ENCODE results near the gene IPMK.

DNA sequence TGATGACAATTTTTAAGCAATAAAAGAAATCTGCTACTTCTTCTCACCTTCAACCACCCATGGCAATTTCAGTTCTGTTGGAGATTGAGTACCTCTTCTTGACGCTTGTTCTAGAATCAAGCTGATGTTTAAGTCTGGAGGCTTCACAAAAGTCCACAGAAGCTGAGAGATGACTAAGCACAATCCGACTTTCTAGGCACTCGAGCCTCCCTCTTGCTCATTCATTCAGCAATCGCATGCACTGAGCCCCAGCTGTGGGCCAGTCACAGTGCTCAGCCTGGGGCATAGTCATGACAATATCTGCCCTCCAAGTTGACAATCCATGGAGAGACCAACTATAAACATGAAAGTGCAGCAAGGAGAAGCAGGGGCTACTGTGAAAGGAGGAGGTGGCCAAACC, 103.2 kb downstream of the IPMK start:
- no peak for TF ChIP-seq PATZ1 (tag by site-specific recombination; IDR thresholded peaks at IDR 0.05)
- TF ChIP-seq, protein P1, sequence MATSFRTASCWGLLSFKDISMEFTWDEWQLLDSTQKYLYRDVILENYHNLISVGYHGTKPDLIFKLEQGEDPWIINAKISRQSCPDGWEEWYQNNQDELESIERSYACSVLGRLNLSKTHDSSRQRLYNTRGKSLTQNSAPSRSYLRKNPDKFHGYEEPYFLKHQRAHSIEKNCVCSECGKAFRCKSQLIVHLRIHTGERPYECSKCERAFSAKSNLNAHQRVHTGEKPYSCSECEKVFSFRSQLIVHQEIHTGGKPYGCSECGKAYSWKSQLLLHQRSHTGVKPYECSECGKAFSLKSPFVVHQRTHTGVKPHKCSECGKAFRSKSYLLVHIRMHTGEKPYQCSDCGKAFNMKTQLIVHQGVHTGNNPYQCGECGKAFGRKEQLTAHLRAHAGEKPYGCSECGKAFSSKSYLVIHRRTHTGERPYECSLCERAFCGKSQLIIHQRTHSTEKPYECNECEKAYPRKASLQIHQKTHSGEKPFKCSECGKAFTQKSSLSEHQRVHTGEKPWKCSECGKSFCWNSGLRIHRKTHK (tag by site-specific recombination; IDR thresholded peaks at IDR 0.05) = no peak

Data from HEK293 (cell line).